WTC11 (cell line): ENCODE measurements around the gene NPFFR1. TPM values are rescaled to one million over a fixed set of nuclear protein-coding genes. Genes with fewer than 3 reads are reported as not detected.

Source experiments
- ATAC-seq: fragments of 200-7000 bp; cut with Tn5 transposase; 2 replicates; pipeline ENCODE4 v1.10.0; 2021; ENCODE audit warnings: mild to moderate bottlenecking, moderate library complexity
- CTCF ChIA-PET: fragments of 300-600 bp; sonication (Branson Sonifier 250); formaldehyde crosslinking; loops from one replicate; lab custom pipeline; 2021; ENCODE audit warnings: antibody characterized with exemption; lab: Charles Lee
- POLR2A ChIA-PET: fragments of 350-600 bp; sonication (Branson Sonifier 250); formaldehyde crosslinking; loops from one replicate; lab custom pipeline; 2021; ENCODE audit warnings: antibody characterized with exemption; lab: Charles Lee
- DNase-seq: peaks from one replicate; pipeline ENCODE4 v3.0.0; 2021; ENCODE audit warnings: low spot score
- H3K27ac Mint-ChIP-seq: 2 replicates; pipeline ENCODE4 v1.8.0; 2021; ENCODE audit warnings: mixed read lengths
- H3K27me3 Mint-ChIP-seq: 2 replicates; pipeline ENCODE4 v1.8.0; 2021; ENCODE audit warnings: low read depth, mild to moderate bottlenecking, moderate library complexity, mixed read lengths
- H3K36me3 Mint-ChIP-seq: 2 replicates; pipeline ENCODE4 v1.8.0; 2021; ENCODE audit warnings: mixed read lengths
- H3K4me1 Mint-ChIP-seq: 2 replicates; pipeline ENCODE4 v1.8.0; 2022; ENCODE audit warnings: mixed read lengths
- H3K4me3 Mint-ChIP-seq: 2 replicates; pipeline ENCODE4 v1.8.0; 2021; ENCODE audit warnings: mild to moderate bottlenecking, moderate library complexity, mixed read lengths
- H3K9me3 Mint-ChIP-seq: 2 replicates; pipeline ENCODE4 v1.8.0; 2021; ENCODE audit warnings: mixed read lengths
- ATF1 ChIP-seq: sonication (generic); formaldehyde crosslinking; IDR thresholded peaks from 2 replicates; pipeline ENCODE4 v1.8.1; 2023; ENCODE audit warnings: mild to moderate bottlenecking, moderate library complexity, missing genetic modification reagents
- ELF4 ChIP-seq: sonication (generic); formaldehyde crosslinking; IDR thresholded peaks from 2 replicates; pipeline ENCODE4 v1.8.1; 2022; ENCODE audit warnings: low read depth, mild to moderate bottlenecking, moderate library complexity, missing genetic modification reagents
- NR1H2 ChIP-seq: sonication (generic); formaldehyde crosslinking; IDR thresholded peaks from 2 replicates; pipeline ENCODE4 v1.9.0; 2021; ENCODE audit warnings: mild to moderate bottlenecking, moderate library complexity, missing genetic modification reagents
- OVOL2 ChIP-seq: fragments of 250-450 bp; sonication (Bioruptor Pico); IDR thresholded peaks from 2 replicates; pipeline ENCODE4 v1.9.0; 2021; ENCODE audit warnings: mild to moderate bottlenecking, borderline replicate concordance
- ZNF138 ChIP-seq: sonication (generic); formaldehyde crosslinking; conservative IDR thresholded peaks from 2 replicates; pipeline ENCODE4 v1.8.1; 2022; ENCODE audit warnings: mild to moderate bottlenecking, moderate library complexity, missing genetic modification reagents
- ZNF232 ChIP-seq: sonication (generic); formaldehyde crosslinking; IDR thresholded peaks from 2 replicates; pipeline ENCODE4 v1.8.0; 2022; ENCODE audit warnings: mild to moderate bottlenecking, missing genetic modification reagents
- ZNF423 ChIP-seq: fragments of 250-450 bp; sonication (Bioruptor Pico); IDR thresholded peaks from 2 replicates; pipeline ENCODE4 v2.1.2; 2022; ENCODE audit warnings: mild to moderate bottlenecking, moderate library complexity
- total RNA-seq: library from RNA; stranded (reverse); gene quantifications from 3 replicates; pipeline ENCODE4 v1.2.3, GENCODE V29; 2021
- TF ChIP-seq, protein P1 (sequence below): sonication (generic); formaldehyde crosslinking; IDR thresholded peaks from 2 replicates; pipeline ENCODE4 v1.8.1; 2023; ENCODE audit warnings: mild to moderate bottlenecking, missing genetic modification reagents
- TF ChIP-seq, protein P2 (sequence below): sonication (generic); formaldehyde crosslinking; IDR thresholded peaks from 2 replicates; pipeline ENCODE4 v1.8.1; 2023; ENCODE audit warnings: mild to moderate bottlenecking, missing genetic modification reagents, moderate library complexity
- TF ChIP-seq, protein P3 (sequence below): sonication (generic); formaldehyde crosslinking; IDR thresholded peaks from 2 replicates; pipeline ENCODE4 v1.8.1; 2023; ENCODE audit warnings: mild to moderate bottlenecking, moderate library complexity, missing genetic modification reagents
- TF ChIP-seq, protein P4 (sequence below): sonication (generic); formaldehyde crosslinking; IDR thresholded peaks from 2 replicates; pipeline ENCODE4 v1.8.0; 2022; ENCODE audit warnings: mild to moderate bottlenecking, missing genetic modification reagents
- TF ChIP-seq, protein P5 (sequence below): fragments of 250-450 bp; sonication (Bioruptor Pico); conservative IDR thresholded peaks from 2 replicates; pipeline ENCODE4 v1.9.0; 2021; ENCODE audit warnings: mild to moderate bottlenecking
- TF ChIP-seq, protein P6 (sequence below): fragments of 250-450 bp; sonication (Bioruptor Pico); IDR thresholded peaks from 2 replicates; pipeline ENCODE4 v1.9.0; 2021; ENCODE audit warnings: mild to moderate bottlenecking
- TF ChIP-seq, protein P7 (sequence below): sonication (generic); formaldehyde crosslinking; IDR thresholded peaks from 2 replicates; pipeline ENCODE4 v1.8.1; 2022; ENCODE audit warnings: low read depth, mild to moderate bottlenecking, moderate library complexity, missing genetic modification reagents, borderline replicate concordance
- TF ChIP-seq, protein P8 (sequence below): fragments of 250-450 bp; sonication (Bioruptor Pico); IDR thresholded peaks from 2 replicates; pipeline ENCODE4 v1.9.0; 2021; ENCODE audit warnings: mild to moderate bottlenecking
- TF ChIP-seq, protein P9 (sequence below): sonication (generic); formaldehyde crosslinking; IDR thresholded peaks from 2 replicates; pipeline ENCODE4 v1.8.0; 2022; ENCODE audit warnings: mild to moderate bottlenecking, missing genetic modification reagents

NPFFR1 gene
- total RNA-seq, 1 experiment from 2014 or later = 0.04 TPM

DNA sequence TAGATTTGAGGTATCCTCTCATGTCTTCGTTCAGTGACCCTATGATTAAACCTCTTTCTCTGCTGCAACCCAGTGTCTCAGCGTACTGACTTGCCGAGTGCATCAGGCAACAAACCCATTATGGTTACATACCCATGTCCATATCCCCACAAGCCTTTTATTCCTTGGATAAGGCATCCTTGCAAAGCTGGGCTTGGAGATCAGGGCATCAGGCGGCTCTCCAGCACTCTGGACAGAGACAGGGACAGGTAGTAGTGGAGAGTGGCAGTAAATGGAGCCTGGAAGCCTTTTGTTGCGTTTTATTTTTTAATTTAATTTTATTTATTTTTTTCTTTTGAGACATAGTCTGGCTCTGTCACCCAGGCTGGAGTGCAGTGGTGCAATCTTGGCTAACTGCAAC is 32.0 kb upstream of the NPFFR1 start (continued):
- TF ChIP-seq, protein P1, sequence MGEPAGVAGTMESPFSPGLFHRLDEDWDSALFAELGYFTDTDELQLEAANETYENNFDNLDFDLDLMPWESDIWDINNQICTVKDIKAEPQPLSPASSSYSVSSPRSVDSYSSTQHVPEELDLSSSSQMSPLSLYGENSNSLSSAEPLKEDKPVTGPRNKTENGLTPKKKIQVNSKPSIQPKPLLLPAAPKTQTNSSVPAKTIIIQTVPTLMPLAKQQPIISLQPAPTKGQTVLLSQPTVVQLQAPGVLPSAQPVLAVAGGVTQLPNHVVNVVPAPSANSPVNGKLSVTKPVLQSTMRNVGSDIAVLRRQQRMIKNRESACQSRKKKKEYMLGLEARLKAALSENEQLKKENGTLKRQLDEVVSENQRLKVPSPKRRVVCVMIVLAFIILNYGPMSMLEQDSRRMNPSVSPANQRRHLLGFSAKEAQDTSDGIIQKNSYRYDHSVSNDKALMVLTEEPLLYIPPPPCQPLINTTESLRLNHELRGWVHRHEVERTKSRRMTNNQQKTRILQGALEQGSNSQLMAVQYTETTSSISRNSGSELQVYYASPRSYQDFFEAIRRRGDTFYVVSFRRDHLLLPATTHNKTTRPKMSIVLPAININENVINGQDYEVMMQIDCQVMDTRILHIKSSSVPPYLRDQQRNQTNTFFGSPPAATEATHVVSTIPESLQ (CRISPR knock-in tag) = no peak
- TF ChIP-seq, protein P2, sequence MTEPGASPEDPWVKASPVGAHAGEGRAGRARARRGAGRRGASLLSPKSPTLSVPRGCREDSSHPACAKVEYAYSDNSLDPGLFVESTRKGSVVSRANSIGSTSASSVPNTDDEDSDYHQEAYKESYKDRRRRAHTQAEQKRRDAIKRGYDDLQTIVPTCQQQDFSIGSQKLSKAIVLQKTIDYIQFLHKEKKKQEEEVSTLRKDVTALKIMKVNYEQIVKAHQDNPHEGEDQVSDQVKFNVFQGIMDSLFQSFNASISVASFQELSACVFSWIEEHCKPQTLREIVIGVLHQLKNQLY = no peak
- TF ChIP-seq ZNF138 (CRISPR knock-in tag) (no peak), ZNF232 (no peak), OVOL2 (no peak), ZNF423 (CRISPR knock-in tag) (no peak)
- TF ChIP-seq, protein P3, sequence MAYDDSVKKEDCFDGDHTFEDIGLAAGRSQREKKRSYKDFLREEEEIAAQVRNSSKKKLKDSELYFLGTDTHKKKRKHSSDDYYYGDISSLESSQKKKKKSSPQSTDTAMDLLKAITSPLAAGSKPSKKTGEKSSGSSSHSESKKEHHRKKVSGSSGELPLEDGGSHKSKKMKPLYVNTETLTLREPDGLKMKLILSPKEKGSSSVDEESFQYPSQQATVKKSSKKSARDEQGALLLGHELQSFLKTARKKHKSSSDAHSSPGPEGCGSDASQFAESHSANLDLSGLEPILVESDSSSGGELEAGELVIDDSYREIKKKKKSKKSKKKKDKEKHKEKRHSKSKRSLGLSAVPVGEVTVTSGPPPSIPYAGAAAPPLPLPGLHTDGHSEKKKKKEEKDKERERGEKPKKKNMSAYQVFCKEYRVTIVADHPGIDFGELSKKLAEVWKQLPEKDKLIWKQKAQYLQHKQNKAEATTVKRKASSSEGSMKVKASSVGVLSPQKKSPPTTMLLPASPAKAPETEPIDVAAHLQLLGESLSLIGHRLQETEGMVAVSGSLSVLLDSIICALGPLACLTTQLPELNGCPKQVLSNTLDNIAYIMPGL = no peak
- TF ChIP-seq, protein P4, sequence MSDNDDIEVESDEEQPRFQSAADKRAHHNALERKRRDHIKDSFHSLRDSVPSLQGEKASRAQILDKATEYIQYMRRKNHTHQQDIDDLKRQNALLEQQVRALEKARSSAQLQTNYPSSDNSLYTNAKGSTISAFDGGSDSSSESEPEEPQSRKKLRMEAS (CRISPR knock-in tag) = no peak
- TF ChIP-seq, protein P5, sequence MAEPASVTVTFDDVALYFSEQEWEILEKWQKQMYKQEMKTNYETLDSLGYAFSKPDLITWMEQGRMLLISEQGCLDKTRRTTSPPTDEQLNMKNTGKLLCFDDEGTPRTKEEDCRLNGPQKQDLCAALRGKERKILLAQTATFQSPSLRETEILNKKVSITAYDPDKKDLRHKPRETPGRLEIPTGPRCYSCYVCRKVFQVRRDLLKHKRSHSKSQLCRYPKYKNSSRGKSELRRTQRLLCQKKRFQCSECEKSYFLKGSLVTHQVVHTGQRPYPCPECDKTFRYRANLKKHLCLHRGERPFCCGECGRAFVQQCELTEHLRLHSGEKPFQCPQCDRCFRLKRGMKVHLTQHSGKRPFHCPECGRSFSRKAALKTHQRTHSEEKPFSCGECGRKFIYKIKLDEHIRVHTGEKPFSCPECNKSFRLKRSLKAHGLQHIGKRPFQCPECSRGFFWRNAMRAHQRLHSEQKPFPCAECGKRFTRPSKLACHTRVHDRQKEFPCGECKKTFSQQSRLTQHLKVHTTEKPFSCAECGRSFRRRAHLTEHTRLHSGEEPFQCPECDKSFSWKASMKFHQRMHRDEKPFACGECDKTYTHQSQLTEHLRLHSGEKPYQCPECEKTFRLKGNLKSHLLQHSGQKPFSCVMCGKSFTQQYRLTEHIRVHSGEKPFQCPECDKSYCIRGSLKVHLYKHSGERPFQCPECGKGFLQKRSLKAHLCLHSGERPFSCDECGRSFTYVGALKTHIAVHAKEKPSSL (CRISPR knock-in tag) = no peak

DNA sequence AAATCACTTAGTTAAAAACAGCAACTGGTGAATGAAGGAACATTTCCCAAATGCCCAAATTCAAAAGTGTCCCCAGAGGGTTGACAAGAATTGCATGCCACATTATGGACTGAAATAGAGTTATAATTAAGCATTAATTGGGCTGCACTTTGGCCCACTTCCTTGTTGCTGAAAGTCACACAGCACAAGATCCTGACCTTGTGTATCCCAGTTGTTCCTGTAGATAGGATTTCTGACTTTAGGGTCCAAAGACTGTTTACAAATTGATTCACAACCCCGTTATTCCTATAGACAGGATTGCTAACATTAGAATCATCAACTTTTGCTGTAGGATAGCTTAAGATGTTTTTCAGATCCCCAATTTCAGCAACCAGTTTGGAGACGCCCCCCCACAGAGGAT is 31.5 kb upstream of the NPFFR1 start:
- DNase-seq (no peak), ATAC-seq (no peak)
- H3K4me3 Mint-ChIP-seq = no peak overlapping the region
- POLR2A ChIA-PET = no interaction called here
- H3K27ac Mint-ChIP-seq = no peak overlapping the region
- H3K36me3 Mint-ChIP-seq = 0 out of 2 replicates have a peak, but pooled peaks cover 2% of the 10 kb centered on the region
- CTCF ChIA-PET = interaction anchor here (1.0 to 1.4 kb wide), 4 partner anchors 33 to 94 kb away, joined by 3 to 7 read pairs (median 4); no protein-coding TSS in a partner anchor
- H3K9me3 Mint-ChIP-seq = no peaks in the 10 kb centered on the region
- H3K4me1 Mint-ChIP-seq = no peaks in the 10 kb centered on the region
- no peaks in the 10 kb centered on the region for H3K27me3 Mint-ChIP-seq
- TF ChIP-seq, protein P2 = no peak
- TF ChIP-seq, protein P6, sequence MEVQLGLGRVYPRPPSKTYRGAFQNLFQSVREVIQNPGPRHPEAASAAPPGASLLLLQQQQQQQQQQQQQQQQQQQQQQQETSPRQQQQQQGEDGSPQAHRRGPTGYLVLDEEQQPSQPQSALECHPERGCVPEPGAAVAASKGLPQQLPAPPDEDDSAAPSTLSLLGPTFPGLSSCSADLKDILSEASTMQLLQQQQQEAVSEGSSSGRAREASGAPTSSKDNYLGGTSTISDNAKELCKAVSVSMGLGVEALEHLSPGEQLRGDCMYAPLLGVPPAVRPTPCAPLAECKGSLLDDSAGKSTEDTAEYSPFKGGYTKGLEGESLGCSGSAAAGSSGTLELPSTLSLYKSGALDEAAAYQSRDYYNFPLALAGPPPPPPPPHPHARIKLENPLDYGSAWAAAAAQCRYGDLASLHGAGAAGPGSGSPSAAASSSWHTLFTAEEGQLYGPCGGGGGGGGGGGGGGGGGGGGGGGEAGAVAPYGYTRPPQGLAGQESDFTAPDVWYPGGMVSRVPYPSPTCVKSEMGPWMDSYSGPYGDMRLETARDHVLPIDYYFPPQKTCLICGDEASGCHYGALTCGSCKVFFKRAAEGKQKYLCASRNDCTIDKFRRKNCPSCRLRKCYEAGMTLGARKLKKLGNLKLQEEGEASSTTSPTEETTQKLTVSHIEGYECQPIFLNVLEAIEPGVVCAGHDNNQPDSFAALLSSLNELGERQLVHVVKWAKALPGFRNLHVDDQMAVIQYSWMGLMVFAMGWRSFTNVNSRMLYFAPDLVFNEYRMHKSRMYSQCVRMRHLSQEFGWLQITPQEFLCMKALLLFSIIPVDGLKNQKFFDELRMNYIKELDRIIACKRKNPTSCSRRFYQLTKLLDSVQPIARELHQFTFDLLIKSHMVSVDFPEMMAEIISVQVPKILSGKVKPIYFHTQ (CRISPR knock-in tag) = no peak
- TF ChIP-seq ZNF232 = no peak
- TF ChIP-seq OVOL2 = no peak
- TF ChIP-seq ELF4 (CRISPR knock-in tag) = no peak
- TF ChIP-seq, protein P7, sequence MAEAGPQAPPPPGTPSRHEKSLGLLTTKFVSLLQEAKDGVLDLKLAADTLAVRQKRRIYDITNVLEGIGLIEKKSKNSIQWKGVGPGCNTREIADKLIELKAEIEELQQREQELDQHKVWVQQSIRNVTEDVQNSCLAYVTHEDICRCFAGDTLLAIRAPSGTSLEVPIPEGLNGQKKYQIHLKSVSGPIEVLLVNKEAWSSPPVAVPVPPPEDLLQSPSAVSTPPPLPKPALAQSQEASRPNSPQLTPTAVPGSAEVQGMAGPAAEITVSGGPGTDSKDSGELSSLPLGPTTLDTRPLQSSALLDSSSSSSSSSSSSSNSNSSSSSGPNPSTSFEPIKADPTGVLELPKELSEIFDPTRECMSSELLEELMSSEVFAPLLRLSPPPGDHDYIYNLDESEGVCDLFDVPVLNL (CRISPR knock-in tag) = no peak
- TF ChIP-seq, protein P8, sequence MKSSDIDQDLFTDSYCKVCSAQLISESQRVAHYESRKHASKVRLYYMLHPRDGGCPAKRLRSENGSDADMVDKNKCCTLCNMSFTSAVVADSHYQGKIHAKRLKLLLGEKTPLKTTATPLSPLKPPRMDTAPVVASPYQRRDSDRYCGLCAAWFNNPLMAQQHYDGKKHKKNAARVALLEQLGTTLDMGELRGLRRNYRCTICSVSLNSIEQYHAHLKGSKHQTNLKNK = no peak
- TF ChIP-seq, protein P9, sequence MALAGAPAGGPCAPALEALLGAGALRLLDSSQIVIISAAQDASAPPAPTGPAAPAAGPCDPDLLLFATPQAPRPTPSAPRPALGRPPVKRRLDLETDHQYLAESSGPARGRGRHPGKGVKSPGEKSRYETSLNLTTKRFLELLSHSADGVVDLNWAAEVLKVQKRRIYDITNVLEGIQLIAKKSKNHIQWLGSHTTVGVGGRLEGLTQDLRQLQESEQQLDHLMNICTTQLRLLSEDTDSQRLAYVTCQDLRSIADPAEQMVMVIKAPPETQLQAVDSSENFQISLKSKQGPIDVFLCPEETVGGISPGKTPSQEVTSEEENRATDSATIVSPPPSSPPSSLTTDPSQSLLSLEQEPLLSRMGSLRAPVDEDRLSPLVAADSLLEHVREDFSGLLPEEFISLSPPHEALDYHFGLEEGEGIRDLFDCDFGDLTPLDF (CRISPR knock-in tag) = no peak
- TF ChIP-seq ATF1 (CRISPR knock-in tag) = no peak
- TF ChIP-seq NR1H2 (CRISPR knock-in tag) = no peak
